Measurements from ENCODE around the gene CIB2. TPM values are rescaled to one million over a fixed set of nuclear protein-coding genes. Genes with fewer than 3 reads are reported as not detected.

CIB2 gene
- total RNA-seq, 1 donor from 2014 or later: 1.8 TPM

DNA sequence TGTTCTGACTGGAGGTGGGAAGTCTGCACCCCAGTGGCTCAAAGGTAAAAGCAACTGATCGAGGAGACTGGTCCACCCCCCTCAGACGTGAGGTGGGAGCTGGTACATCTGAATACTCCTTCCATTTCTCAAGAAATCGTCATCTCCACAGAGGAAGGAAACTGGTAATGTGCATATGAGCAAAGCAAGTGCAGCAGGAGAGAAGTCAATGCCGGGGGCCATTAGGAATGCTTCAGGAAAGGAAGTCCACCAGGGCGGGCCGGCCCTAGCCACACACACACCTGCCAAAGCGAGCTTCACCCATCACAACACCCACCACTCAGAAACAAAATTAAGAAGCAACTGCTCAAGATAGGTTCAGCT lies 62.2 kb downstream of the CIB2 start:
- DNase-seq (ENCODE audit: low read depth) (no peak), FAIRE-seq (no peak)
- H3K27me3 ChIP-seq (ENCODE audit: control insufficient read depth, insufficient read depth, low read length): no peaks in the 10 kb centered on the region
- H3K4me3 ChIP-seq (ENCODE audit: low read depth, low read length): no peak overlapping the region
- no peak for TF ChIP-seq CTCF (IDR thresholded peaks at IDR 0.05; ENCODE audit: insufficient read depth, low read length, severe bottlenecking)
- no peaks in the 10 kb centered on the region for H3K36me3 ChIP-seq (ENCODE audit: control insufficient read depth, insufficient read depth, low read length)

GRCh38 chr15:78067328-78068228 lies 63.7 kb downstream of the CIB2 start:
- H3K27me3 ChIP-seq (ENCODE audit: control insufficient read depth, insufficient read depth, low read length): no peaks in the 10 kb centered on the region
- no peaks in the 10 kb centered on the region for H3K36me3 ChIP-seq (ENCODE audit: control insufficient read depth, insufficient read depth, low read length)
- no peak for DNase-seq (ENCODE audit: low read depth)
- FAIRE-seq: no peak
- TF ChIP-seq CTCF (IDR thresholded peaks at IDR 0.05; ENCODE audit: insufficient read depth, low read length, severe bottlenecking): no peak
- no peak overlapping the region for H3K4me3 ChIP-seq (ENCODE audit: low read depth, low read length)

DNA sequence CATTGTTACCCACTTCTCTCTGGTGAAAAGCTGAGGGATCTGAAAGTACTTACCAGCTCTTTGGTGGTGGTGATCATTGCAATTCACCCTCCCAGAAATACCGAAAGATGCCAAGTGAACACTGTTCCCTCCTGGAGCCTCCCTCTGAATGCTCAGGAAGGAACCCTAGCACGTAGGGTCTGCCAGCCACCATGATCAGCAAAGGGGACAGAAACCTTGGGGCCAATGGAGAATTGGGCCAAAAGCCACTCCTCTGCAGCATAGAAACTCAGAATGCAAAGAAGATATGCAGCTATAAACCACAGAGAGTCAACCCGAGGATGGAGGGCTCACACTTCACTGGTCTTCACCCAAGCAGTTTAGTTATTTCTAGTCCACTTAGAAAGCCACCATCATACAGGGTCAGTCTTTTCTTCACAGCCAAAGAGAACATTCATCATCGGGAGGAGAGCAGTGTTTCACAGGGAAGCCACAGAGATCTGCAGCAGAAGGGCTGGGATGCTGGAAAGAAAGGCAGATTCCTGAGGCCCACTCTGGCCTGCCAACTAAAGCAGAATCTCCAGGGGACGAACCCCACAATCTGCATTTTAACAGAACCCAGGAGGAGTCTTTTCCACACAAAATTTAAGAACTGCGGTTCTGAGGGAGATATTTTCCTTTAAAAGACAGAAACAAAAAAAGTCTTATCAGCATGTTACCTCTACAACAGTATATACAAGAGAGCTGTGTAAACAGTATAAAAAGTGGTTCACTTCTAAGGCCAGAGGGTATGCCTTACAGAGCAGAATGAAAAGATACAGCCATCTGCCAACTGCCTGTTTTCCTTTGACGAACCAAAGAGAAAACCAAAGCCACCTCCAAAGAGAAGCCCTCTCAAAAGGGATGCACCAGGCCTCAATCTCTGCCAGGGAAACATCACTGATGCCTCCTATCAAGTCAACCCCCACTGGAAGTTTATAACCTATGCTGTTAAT lies 65.0 kb downstream of the CIB2 start:
- Histone ChIP-seq H3K36me3 (ENCODE audit: control insufficient read depth, insufficient read depth, low read length) (no peaks in the 10 kb centered on the region), H3K4me3 (ENCODE audit: low read depth, low read length) (no peak overlapping the region), H3K27me3 (ENCODE audit: control insufficient read depth, insufficient read depth, low read length) (no peaks in the 10 kb centered on the region)
- DNase-seq (ENCODE audit: low read depth) (no peak), FAIRE-seq (no peak)
- TF ChIP-seq CTCF (IDR thresholded peaks at IDR 0.05; ENCODE audit: insufficient read depth, low read length, severe bottlenecking): no peak

- Histone ChIP-seq H3K36me3 (ENCODE audit: control insufficient read depth, insufficient read depth, low read length) (no peaks in the 10 kb centered on the region), H3K4me3 (ENCODE audit: low read depth, low read length) (no peak overlapping the region), H3K27me3 (ENCODE audit: control insufficient read depth, insufficient read depth, low read length) (no peaks in the 10 kb centered on the region)
- DNase-seq (ENCODE audit: low read depth): peak; percentile 79
- TF ChIP-seq CTCF (IDR thresholded peaks at IDR 0.05; ENCODE audit: insufficient read depth, low read length, severe bottlenecking): no peak
- no peak for FAIRE-seq
These were observed 65.9 kb downstream of the CIB2 start for GRCh38 chr15:78065284-78065872.

DNA sequence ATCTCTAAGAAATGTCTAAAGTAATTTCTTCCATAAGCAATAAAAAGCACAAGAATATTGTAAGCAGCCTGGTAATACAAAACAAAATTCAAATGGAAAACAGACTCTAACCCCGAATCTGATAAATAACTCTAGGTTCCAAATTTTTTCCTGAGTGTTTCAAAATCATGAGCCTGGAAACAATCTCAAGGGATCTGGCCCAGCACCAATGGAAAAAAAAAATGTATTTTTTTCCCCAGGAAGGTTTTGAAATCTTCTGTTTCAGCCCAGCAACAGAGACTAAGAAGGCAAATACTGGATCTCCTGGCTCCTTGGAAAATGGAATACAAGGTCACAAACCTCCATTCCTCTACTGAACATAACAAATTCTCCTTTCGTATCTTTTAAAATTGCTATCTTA lies 66.7 kb downstream of the CIB2 start:
- no peak for TF ChIP-seq CTCF (IDR thresholded peaks at IDR 0.05; ENCODE audit: insufficient read depth, low read length, severe bottlenecking)
- DNase-seq (ENCODE audit: low read depth) (no peak), FAIRE-seq (no peak)
- no peaks in the 10 kb centered on the region for H3K36me3 ChIP-seq (ENCODE audit: control insufficient read depth, insufficient read depth, low read length)
- H3K27me3 ChIP-seq (ENCODE audit: control insufficient read depth, insufficient read depth, low read length): no peaks in the 10 kb centered on the region
- no peak overlapping the region for H3K4me3 ChIP-seq (ENCODE audit: low read depth, low read length)

Data from bronchial epithelial cell (primary cell).